Ovary (tissue), 3 donors: ENCODE data around the gene LIMS1.

Experiments used
- EP300 ChIP-seq: sonication (generic); formaldehyde crosslinking; IDR thresholded peaks from one replicate; pipeline ENCODE4 v1.6.1; 2017; ENCODE audit warnings: antibody characterized with exemption
- POLR2A ChIP-seq: fragments of 450-650 bp; IDR thresholded peaks from one replicate; pipeline ENCODE4 v1.6.1; 2017; ENCODE audit warnings: antibody characterized with exemption, mild to moderate bottlenecking, moderate library complexity
- TF ChIP-seq, protein P1 (sequence below), 3 donors: fragments of 450-650 bp in 2 of 3; fragments of 200-600 bp in 1 of 3; IDR thresholded peaks; one replicate each; pipeline versions ENCODE4 v1.5.1 to v1.8.0; 2016 to 2022; ENCODE audit warnings: antibody characterized with exemption in 3 of 3, mild to moderate bottlenecking in 1 of 3
- donor health status: DM: no; HTN: no; CAD: no.

GRCh38 chr2:108594982-108595464, 60.8 kb downstream of the LIMS1 start:
- TF ChIP-seq, protein P1, sequence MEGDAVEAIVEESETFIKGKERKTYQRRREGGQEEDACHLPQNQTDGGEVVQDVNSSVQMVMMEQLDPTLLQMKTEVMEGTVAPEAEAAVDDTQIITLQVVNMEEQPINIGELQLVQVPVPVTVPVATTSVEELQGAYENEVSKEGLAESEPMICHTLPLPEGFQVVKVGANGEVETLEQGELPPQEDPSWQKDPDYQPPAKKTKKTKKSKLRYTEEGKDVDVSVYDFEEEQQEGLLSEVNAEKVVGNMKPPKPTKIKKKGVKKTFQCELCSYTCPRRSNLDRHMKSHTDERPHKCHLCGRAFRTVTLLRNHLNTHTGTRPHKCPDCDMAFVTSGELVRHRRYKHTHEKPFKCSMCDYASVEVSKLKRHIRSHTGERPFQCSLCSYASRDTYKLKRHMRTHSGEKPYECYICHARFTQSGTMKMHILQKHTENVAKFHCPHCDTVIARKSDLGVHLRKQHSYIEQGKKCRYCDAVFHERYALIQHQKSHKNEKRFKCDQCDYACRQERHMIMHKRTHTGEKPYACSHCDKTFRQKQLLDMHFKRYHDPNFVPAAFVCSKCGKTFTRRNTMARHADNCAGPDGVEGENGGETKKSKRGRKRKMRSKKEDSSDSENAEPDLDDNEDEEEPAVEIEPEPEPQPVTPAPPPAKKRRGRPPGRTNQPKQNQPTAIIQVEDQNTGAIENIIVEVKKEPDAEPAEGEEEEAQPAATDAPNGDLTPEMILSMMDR (IDR thresholded peaks at IDR 0.05): no peak
- no peak for TF ChIP-seq POLR2A
- no peak for TF ChIP-seq EP300
